ENCODE results near the gene SLC22A16. TPM values are rescaled to one million over a fixed set of nuclear protein-coding genes. Genes with fewer than 3 reads are reported as not detected.

SLC22A16 gene
- polyA plus RNA-seq, 1 of the 3 experiments (the other 2 are of a cell fraction) = not detected

GRCh38 chr6:110392727-110393126 is 83.7 kb downstream of the SLC22A16 start (continued):
- TF ChIP-seq FOXJ3 (CRISPR knock-in tag; IDR thresholded peaks at IDR 0.05) = no peak

- H3K9me3 ChIP-seq = no peaks in the 10 kb centered on the region
- no peak overlapping the region for H3K4me2 ChIP-seq
- H3K4me1 ChIP-seq (ENCODE audit: control insufficient read depth in 1 of 2, insufficient read depth in 2 of 2, low read depth in 1 of 2, low read length in 1 of 2) = peaks cover 0 to 4% of the 10 kb centered on the region in 2 experiments; a peak in 2 of 4 replicates
- H3K27me3 ChIP-seq (ENCODE audit: insufficient read depth) = no peaks in the 10 kb centered on the region
- no peaks in the 10 kb centered on the region for H3K79me2 ChIP-seq (ENCODE audit: insufficient read depth)
- 31% methylated on average over 2 of the region's 2 CpGs for WGBS (ENCODE audit: low lambda C conversion rate)
- no peak for DNase-seq
- H2AFZ ChIP-seq (ENCODE audit: low read depth) = no peak overlapping the region
- TF ChIP-seq ZBTB33 (IDR thresholded peaks at IDR 0.05; ENCODE audit: borderline replicate concordance, low read depth) = no peak
- TF ChIP-seq RXRA (IDR thresholded peaks at IDR 0.05; ENCODE audit: borderline replicate concordance, low read depth) = no peak
- no peak for TF ChIP-seq RAD21 (IDR thresholded peaks at IDR 0.05; ENCODE audit: low read length)
- TF ChIP-seq, protein P1, sequence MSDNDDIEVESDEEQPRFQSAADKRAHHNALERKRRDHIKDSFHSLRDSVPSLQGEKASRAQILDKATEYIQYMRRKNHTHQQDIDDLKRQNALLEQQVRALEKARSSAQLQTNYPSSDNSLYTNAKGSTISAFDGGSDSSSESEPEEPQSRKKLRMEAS (IDR thresholded peaks at IDR 0.05; ENCODE audit: low read depth) = no peak
- TF ChIP-seq RCOR1 (IDR thresholded peaks at IDR 0.05; ENCODE audit: low read length) = no peak
- no peak for TF ChIP-seq NFIC (IDR thresholded peaks at IDR 0.05; ENCODE audit: borderline replicate concordance)
- TF ChIP-seq NRF1 (IDR thresholded peaks at IDR 0.05; ENCODE audit: low read depth, low read length) = no peak
- TF ChIP-seq, protein P2, sequence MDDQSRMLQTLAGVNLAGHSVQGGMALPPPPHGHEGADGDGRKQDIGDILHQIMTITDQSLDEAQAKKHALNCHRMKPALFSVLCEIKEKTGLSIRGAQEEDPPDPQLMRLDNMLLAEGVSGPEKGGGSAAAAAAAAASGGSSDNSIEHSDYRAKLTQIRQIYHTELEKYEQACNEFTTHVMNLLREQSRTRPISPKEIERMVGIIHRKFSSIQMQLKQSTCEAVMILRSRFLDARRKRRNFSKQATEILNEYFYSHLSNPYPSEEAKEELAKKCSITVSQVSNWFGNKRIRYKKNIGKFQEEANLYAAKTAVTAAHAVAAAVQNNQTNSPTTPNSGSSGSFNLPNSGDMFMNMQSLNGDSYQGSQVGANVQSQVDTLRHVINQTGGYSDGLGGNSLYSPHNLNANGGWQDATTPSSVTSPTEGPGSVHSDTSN (IDR thresholded peaks at IDR 0.05) = no peak
- TF ChIP-seq TEAD4 (IDR thresholded peaks at IDR 0.05; ENCODE audit: borderline replicate concordance, insufficient read depth) = no peak
- TF ChIP-seq TCF12 (IDR thresholded peaks at IDR 0.05) = no peak
- no peak for TF ChIP-seq REST (IDR thresholded peaks at IDR 0.05; ENCODE audit: low read depth, low read length)
- no peak for TF ChIP-seq GATA2 (CRISPR knock-in tag; IDR thresholded peaks at IDR 0.05)
- TF ChIP-seq YY1 (IDR thresholded peaks at IDR 0.05; ENCODE audit: low read depth) = no peak
- no peak for TF ChIP-seq SMC3 (IDR thresholded peaks at IDR 0.05; ENCODE audit: low read depth, low read length)
- TF ChIP-seq FOXM1 (IDR thresholded peaks at IDR 0.05; ENCODE audit: low read depth) = no peak
- TF ChIP-seq, protein P3, sequence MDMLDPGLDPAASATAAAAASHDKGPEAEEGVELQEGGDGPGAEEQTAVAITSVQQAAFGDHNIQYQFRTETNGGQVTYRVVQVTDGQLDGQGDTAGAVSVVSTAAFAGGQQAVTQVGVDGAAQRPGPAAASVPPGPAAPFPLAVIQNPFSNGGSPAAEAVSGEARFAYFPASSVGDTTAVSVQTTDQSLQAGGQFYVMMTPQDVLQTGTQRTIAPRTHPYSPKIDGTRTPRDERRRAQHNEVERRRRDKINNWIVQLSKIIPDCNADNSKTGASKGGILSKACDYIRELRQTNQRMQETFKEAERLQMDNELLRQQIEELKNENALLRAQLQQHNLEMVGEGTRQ (IDR thresholded peaks at IDR 0.05; ENCODE audit: borderline replicate concordance, low read depth, low read length) = no peak
- TF ChIP-seq FOXJ3 (CRISPR knock-in tag; IDR thresholded peaks at IDR 0.05) = no peak
- TF ChIP-seq EP300 (IDR thresholded peaks at IDR 0.05; ENCODE audit: borderline replicate concordance in 1 of 2, low read depth in 1 of 2, low read length in 1 of 2) = no peak
- no peak for TF ChIP-seq MXI1 (IDR thresholded peaks at IDR 0.05; ENCODE audit: low read depth, low read length)
- no peak for TF ChIP-seq JUND (IDR thresholded peaks at IDR 0.05)
- H3K27ac ChIP-seq (ENCODE audit: low read depth in 2 of 2, low read length in 1 of 2) = no peak overlapping the region
- no peaks in the 10 kb centered on the region for H3K36me3 ChIP-seq (replicated peaks in 1 of 2; ENCODE audit: control insufficient read depth in 1 of 2, insufficient read depth in 2 of 2, low read length in 1 of 2)
- H3K9ac ChIP-seq = no peak overlapping the region
- H3K4me3 ChIP-seq (ENCODE audit: low read depth in 2 of 2, low read length in 1 of 2) = no peak overlapping the region
- CTCF ChIA-PET = interaction anchor here (0.6 to 7.1 kb wide), 29 partner anchors 12 to 880 kb away, joined by 3 to 97 read pairs (median 4); partner anchors contain the start of genes CDC40, METTL24 and WASF1
- H4K20me1 ChIP-seq (ENCODE audit: insufficient read depth) = no peaks in the 10 kb centered on the region
- H3F3A ChIP-seq (replicated peaks; ENCODE audit: insufficient read depth) = no peaks in the 10 kb centered on the region
- POLR2A ChIA-PET = interaction anchor here (1.6 kb wide), 1 partner anchor 211 kb away, joined by 5 read pairs; the partner anchor contains the start of gene WASF1
- H3K9me2 ChIP-seq = no peaks in the 10 kb centered on the region
Measured at GRCh38 chr6:110390404-110390803, 86.0 kb downstream of the SLC22A16 start.

Data from SK-N-SH (cell line).